ENCODE results near the gene SLC9A9.

- TF ChIP-seq CTCF (IDR thresholded peaks at IDR 0.05 in 8 of 11, conservative IDR thresholded peaks at IDR 0.05 in 3 of 11) (no peak), POLR2A (IDR thresholded peaks at IDR 0.05) (no peak), POLR2AphosphoS5 (IDR thresholded peaks at IDR 0.05) (no peak)
Observed at GRCh38 chr3:143363949-143364348, 484.3 kb downstream of the SLC9A9 start.
